Hepatocyte (in vitro differentiated cells): ENCODE measurements around the gene LILRA6. TPM values are rescaled to one million over a fixed set of nuclear protein-coding genes. Genes with fewer than 3 reads are reported as not detected.
A peak's percentile ranks its signal among the peaks of the same experiment; 100 is the strongest.

ENCODE experiments used
- DNase-seq: peaks from one replicate; pipeline ENCODE4 v3.0.0-alpha.2; 2016; ENCODE audit warnings: low spot score
- H2AFZ ChIP-seq: fragments of 200-600 bp; sonication (generic); 2 replicates; pipeline ENCODE4 v1.6.0; 2016; ENCODE audit warnings: antibody characterized with exemption, mild to moderate bottlenecking
- H3K27ac ChIP-seq: fragments of 200-600 bp; sonication (generic); 2 replicates; pipeline ENCODE4 v1.5.1; 2016; ENCODE audit warnings: mild to moderate bottlenecking
- H3K27me3 ChIP-seq: fragments of 200-600 bp; sonication (generic); 2 replicates; pipeline ENCODE4 v1.6.1; 2016
- H3K36me3 ChIP-seq: fragments of 200-600 bp; sonication (generic); replicated peaks from 2 replicates; pipeline ENCODE4 v1.5.1; 2016; ENCODE audit warnings: low read depth; ENCODE audit not compliant: insufficient read depth
- H3K4me1 ChIP-seq: fragments of 200-600 bp; sonication (generic); 2 replicates; pipeline ENCODE4 v1.5.1; 2016; ENCODE audit warnings: mild to moderate bottlenecking, moderate library complexity; ENCODE audit not compliant: insufficient read depth
- H3K4me2 ChIP-seq: fragments of 200-600 bp; sonication (generic); 2 replicates; pipeline ENCODE4 v1.6.0; 2016
- H3K4me3 ChIP-seq: fragments of 200-600 bp; sonication (generic); 2 replicates; pipeline ENCODE4 v1.5.1; 2016; ENCODE audit warnings: mild to moderate bottlenecking
- H3K79me2 ChIP-seq: fragments of 200-600 bp; sonication (generic); 2 replicates; pipeline ENCODE4 v1.6.0; 2017; ENCODE audit warnings: mild to moderate bottlenecking
- H3K9me2 ChIP-seq: fragments of 200-600 bp; sonication (generic); replicated peaks from 2 replicates; pipeline ENCODE4 v1.6.0; 2017; ENCODE audit warnings: mild to moderate bottlenecking; ENCODE audit not compliant: insufficient read depth
- H3K9me3 ChIP-seq: fragments of 200-600 bp; sonication (generic); 2 replicates; pipeline ENCODE4 v1.5.1; 2016; ENCODE audit warnings: low read depth, mild to moderate bottlenecking
- H4K20me1 ChIP-seq: fragments of 200-600 bp; sonication (generic); 2 replicates; pipeline ENCODE4 v1.6.0; 2016; ENCODE audit warnings: mild to moderate bottlenecking; ENCODE audit not compliant: insufficient read depth, poor library complexity, severe bottlenecking
- EZH2 ChIP-seq: fragments of 200-600 bp; sonication (generic); IDR thresholded peaks from 2 replicates; pipeline ENCODE4 v1.6.1; 2016; ENCODE audit warnings: antibody characterized with exemption, mild to moderate bottlenecking, borderline replicate concordance
- EZH2phosphoT487 ChIP-seq: fragments of 200-600 bp; sonication (generic); IDR thresholded peaks from one replicate; pipeline ENCODE4 v1.6.1; 2018; ENCODE audit warnings: antibody characterized with exemption, mild to moderate bottlenecking, low read depth, moderate library complexity; ENCODE audit not compliant: unreplicated experiment, severe bottlenecking
- WGBS: methylation state at CpG from one replicate; pipeline ENCODE4 v1.1.6; 2016; ENCODE audit warnings: low lambda C conversion rate; ENCODE audit errors: missing lambda C conversion rate; 5-methylcytosine and 5-hydroxymethylcytosine counted together
- polyA plus RNA-seq: library from polyadenylated mRNA; unstranded; fragments of >200 nt; fragmentation: Nextera tagmentation; extraction: Ambion mirVana; gene quantifications from 2 replicates; pipeline ENCODE4 v1.2.1, GENCODE V29; 2016
- total RNA-seq: library from RNA; depleted of rRNA; stranded (reverse); fragments of >200 nt; gene quantifications from 2 replicates; pipeline ENCODE4 v1.2.3, GENCODE V29; 2014
- TF ChIP-seq, protein P1 (sequence below): fragments of 200-600 bp; sonication (generic); IDR thresholded peaks from 2 replicates; pipeline ENCODE4 v1.5.1; 2016; ENCODE audit warnings: antibody characterized with exemption, mild to moderate bottlenecking; ENCODE audit not compliant: poor library complexity

The LILRA6 gene
- total and polyA plus RNA-seq, 2 experiments from 2014 or later: 0.36 TPM; not detected in 1

DNA sequence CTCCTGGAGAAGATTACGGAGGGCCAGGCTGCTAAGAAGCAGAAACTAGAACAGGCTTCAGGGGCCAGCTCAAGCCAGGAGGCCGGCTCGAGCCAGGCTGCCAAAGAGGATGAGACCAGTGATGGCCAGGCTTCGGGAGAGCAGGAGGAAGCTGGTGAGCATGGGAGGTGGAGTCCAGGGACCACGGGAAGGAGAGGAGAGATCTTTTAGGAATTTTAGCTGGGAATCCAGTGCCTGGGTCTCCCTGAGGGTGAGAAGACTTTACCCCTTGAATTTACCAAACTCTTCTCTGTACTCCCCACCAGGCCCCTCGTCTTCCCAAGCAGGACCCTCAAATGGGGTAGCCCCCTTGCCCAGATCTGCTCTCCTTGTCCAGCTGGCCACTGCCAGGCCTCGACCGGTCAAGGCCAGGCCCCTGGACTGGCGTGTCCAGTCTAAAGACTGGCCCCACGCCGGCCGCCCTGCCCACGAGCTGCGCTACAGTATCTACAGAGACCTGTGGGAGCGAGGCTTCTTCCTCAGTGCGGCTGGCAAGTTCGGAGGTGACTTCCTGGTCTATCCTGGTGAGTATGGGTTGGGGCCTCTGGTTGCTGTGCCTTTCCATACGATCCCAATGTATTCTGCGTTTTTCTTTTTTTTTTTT, 50.7 kb downstream of the LILRA6 start:
- no peak for DNase-seq
- TF ChIP-seq EZH2: no peak
- TF ChIP-seq, protein P1, sequence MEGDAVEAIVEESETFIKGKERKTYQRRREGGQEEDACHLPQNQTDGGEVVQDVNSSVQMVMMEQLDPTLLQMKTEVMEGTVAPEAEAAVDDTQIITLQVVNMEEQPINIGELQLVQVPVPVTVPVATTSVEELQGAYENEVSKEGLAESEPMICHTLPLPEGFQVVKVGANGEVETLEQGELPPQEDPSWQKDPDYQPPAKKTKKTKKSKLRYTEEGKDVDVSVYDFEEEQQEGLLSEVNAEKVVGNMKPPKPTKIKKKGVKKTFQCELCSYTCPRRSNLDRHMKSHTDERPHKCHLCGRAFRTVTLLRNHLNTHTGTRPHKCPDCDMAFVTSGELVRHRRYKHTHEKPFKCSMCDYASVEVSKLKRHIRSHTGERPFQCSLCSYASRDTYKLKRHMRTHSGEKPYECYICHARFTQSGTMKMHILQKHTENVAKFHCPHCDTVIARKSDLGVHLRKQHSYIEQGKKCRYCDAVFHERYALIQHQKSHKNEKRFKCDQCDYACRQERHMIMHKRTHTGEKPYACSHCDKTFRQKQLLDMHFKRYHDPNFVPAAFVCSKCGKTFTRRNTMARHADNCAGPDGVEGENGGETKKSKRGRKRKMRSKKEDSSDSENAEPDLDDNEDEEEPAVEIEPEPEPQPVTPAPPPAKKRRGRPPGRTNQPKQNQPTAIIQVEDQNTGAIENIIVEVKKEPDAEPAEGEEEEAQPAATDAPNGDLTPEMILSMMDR: no peak
- no peak for TF ChIP-seq EZH2phosphoT487
- H3K9me3 ChIP-seq: no peaks in the 10 kb centered on the region
- 64% methylated on average over 19 of the region's 19 CpGs for WGBS
- H2AFZ ChIP-seq: no peak overlapping the region
- H3K27me3 ChIP-seq: no peaks in the 10 kb centered on the region
- peak overlapping the region; percentile 93 for H3K4me2 ChIP-seq
- no peaks in the 10 kb centered on the region for H3K9me2 ChIP-seq
- H3K4me3 ChIP-seq: peak overlapping the region; percentile 47
- H3K27ac ChIP-seq: peak overlapping the region; percentile 92
- H4K20me1 ChIP-seq: no peaks in the 10 kb centered on the region
- H3K36me3 ChIP-seq: no peaks in the 10 kb centered on the region
- peaks cover 39% of the 10 kb centered on the region for H3K79me2 ChIP-seq
- peaks cover 10% of the 10 kb centered on the region for H3K4me1 ChIP-seq

DNA sequence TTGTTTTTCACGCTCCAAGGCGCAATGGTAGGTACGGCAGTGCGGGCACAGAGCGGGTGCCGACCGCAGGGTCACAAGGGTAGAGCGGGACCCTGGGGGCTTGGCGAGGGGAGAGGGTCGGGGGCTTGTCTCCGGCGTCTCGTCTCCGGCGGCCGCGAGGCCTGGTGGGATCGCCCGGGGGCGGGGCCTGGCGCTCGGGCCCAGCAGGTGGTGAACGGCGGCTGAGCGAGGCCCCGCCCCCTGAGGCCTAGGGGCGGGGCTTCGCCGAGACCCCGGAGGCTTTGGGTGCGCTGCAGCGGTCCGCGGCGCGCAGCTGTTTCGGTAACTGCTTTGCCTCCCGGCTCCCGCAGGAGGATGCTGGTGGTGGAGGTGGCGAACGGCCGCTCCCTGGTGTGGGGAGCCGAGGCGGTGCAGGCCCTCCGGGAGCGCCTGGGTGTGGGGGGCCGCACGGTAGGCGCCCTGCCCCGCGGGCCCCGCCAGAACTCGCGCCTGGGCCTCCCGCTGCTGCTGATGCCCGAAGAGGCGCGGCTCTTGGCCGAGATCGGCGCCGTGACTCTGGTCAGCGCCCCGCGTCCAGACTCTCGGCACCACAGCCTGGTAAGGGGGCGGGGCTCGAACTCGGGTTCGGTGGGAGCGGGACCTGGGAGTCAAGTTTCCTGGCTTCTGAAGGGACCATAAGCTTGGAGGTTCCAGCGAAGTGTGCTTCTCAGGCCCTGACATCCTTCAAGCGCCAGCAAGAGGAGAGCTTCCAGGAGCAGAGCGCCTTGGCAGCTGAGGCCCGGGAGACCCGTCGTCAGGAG, 51.4 kb downstream of the LILRA6 start, which contains the start of gene TSEN34:
TSEN34 (plus strand) TSS at position 298 of the 800 bp plus-strand sequence; CDS start at position 355, 57 bp downstream.
- peaks cover 10% of the 10 kb centered on the region for H3K4me1 ChIP-seq
- 1% methylated on average over 52 of the region's 77 CpGs for WGBS
- H3K4me2 ChIP-seq: peak within 1 kb of the TSS; percentile 93
- no peaks in the 10 kb centered on the region for H4K20me1 ChIP-seq
- H3K4me3 ChIP-seq: peak within 1 kb of the TSS; percentile 47
- TF ChIP-seq, protein P1: no peak
- TF ChIP-seq EZH2: no peak
- TF ChIP-seq EZH2phosphoT487: no peak
- DNase-seq: peak; percentile 97
- H3K27me3 ChIP-seq: no peaks in the 10 kb centered on the region
- peaks cover 43% of the 10 kb centered on the region for H3K79me2 ChIP-seq
- H3K36me3 ChIP-seq: no peaks in the 10 kb centered on the region
- H3K27ac ChIP-seq: peak within 1 kb of the TSS; percentile 92
- H3K9me3 ChIP-seq: no peaks in the 10 kb centered on the region
- H2AFZ ChIP-seq: peak within 1 kb of the TSS; percentile 46
- no peaks in the 10 kb centered on the region for H3K9me2 ChIP-seq

DNA sequence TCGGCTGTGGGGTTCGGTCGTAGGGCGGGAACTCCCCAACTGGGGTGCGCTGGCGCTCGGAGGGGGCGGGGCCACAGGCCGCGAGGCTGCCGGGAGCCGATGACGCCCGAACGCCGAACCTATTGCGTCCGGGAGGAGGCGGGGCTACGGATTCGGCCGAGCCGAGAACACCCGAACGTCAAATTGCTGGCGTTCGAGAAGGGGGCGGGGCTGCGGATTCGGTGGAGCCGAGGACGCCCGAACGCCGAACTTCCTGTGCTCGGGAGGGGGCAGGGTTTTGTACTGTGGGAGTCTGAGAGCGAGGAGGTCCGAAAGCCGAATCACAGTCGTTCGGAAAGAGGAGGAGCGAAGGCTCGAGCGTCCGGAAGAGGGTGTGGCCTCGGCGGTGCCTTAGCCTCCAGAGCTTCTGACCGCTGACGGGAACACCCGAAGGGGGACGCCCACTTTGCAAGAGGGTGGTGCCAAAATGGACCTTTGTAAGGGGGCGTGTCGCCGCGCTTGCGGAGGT, 52.0 kb downstream of the LILRA6 start:
- Histone ChIP-seq H3K27me3 (no peaks in the 10 kb centered on the region), H2AFZ (peak overlapping the region; percentile 46), H3K4me3 (peak overlapping the region; percentile 47), H4K20me1 (no peaks in the 10 kb centered on the region), H3K27ac (peak overlapping the region; percentile 92), H3K9me2 (no peaks in the 10 kb centered on the region), H3K4me1 (peaks cover 10% of the 10 kb centered on the region), H3K9me3 (no peaks in the 10 kb centered on the region), H3K79me2 (peaks cover 43% of the 10 kb centered on the region), H3K36me3 (no peaks in the 10 kb centered on the region), H3K4me2 (peak overlapping the region; percentile 93)
- TF ChIP-seq, protein P1: no peak
- TF ChIP-seq EZH2phosphoT487 (no peak), EZH2 (no peak)
- WGBS: 1% methylated on average over 48 of the region's 56 CpGs
- peak; percentile 100 for DNase-seq
